OCI-LY7 (cell line): ENCODE data around the gene GNL2. TPM values are rescaled to one million over a fixed set of nuclear protein-coding genes. Genes with fewer than 3 reads are reported as not detected.
"Not testable (repeated sequence)": the region's sequence is repeated elsewhere in the genome, so short reads cannot be mapped to it uniquely, and the experiment has no call there.

Source experiments
- BruUV-seq: library from RNA; stranded (reverse); fragments of 400-500 nt; replicated peaks from 2 replicates; lab custom pipeline; 2021; lab: Mats Ljungman, UMichigan
- CTCF ChIA-PET: fragments of 300-600 bp; sonication (Branson Sonifier 250); formaldehyde crosslinking; loops from one replicate; lab custom pipeline; 2022; ENCODE audit warnings: antibody characterized with exemption; ENCODE audit not compliant: unreplicated experiment; lab: Charles Lee
- POLR2A ChIA-PET: fragments of 300-600 bp; sonication (Branson Sonifier 250); formaldehyde crosslinking; loops from one replicate; lab custom pipeline; 2022; ENCODE audit warnings: antibody characterized with exemption; lab: Charles Lee
- DNase-seq: peaks from one replicate; pipeline ENCODE4 v3.0.0-alpha.2; 2015; ENCODE audit warnings: low spot score
- H2AFZ ChIP-seq: fragments of 200-600 bp; sonication (generic), shearing (Covaris generic); 2 replicates; pipeline ENCODE4 v1.6.1; 2014; ENCODE audit warnings: mild to moderate bottlenecking, antibody characterized with exemption, low read length, moderate library complexity
- H3K27ac ChIP-seq: fragments of 200-600 bp; sonication (generic); 2 replicates; pipeline ENCODE4 v1.5.1; 2014; ENCODE audit warnings: mixed run types, low read depth, mild to moderate bottlenecking, moderate library complexity, low read length, inconsistent platforms; ENCODE audit not compliant: poor library complexity, severe bottlenecking
- H3K36me3 ChIP-seq: fragments of 200-600 bp; sonication (generic); 2 replicates; pipeline ENCODE4 v1.6.1; 2014; ENCODE audit warnings: mild to moderate bottlenecking, antibody characterized with exemption, low read length, moderate library complexity, mixed read lengths; ENCODE audit not compliant: insufficient read depth
- H3K4me1 ChIP-seq: fragments of 200-600 bp; sonication (generic); 2 replicates; pipeline ENCODE4 v1.5.1; 2014; ENCODE audit warnings: mild to moderate bottlenecking, low read length; ENCODE audit not compliant: insufficient read depth, poor library complexity, severe bottlenecking
- H3K4me2 ChIP-seq: fragments of 200-600 bp; sonication (generic); 2 replicates; pipeline ENCODE4 v1.6.1; 2014; ENCODE audit warnings: mild to moderate bottlenecking, low read length
- H3K4me3 ChIP-seq: fragments of 200-600 bp; sonication (generic); 2 replicates; pipeline ENCODE4 v1.5.1; 2014; ENCODE audit warnings: mild to moderate bottlenecking, low read depth, low read length; ENCODE audit not compliant: poor library complexity, severe bottlenecking
- H3K79me2 ChIP-seq: fragments of 200-600 bp; sonication (generic); 2 replicates; pipeline ENCODE4 v1.6.1; 2016; ENCODE audit warnings: low read depth, mild to moderate bottlenecking, low read length, moderate library complexity, mixed read lengths; ENCODE audit not compliant: insufficient read depth
- H3K9me2 ChIP-seq: fragments of 200-600 bp; sonication (generic); 2 replicates; pipeline ENCODE4 v1.6.1; 2016; ENCODE audit warnings: mild to moderate bottlenecking, low read length, mixed read lengths; ENCODE audit not compliant: insufficient read depth
- H3K9me3 ChIP-seq: fragments of 200-600 bp; sonication (generic); 2 replicates; pipeline ENCODE4 v1.6.1; 2014; ENCODE audit warnings: mild to moderate bottlenecking, mixed run types, low read length, mixed read lengths
- H4K20me1 ChIP-seq: fragments of 200-600 bp; sonication (generic); 2 replicates; pipeline ENCODE4 v1.6.1; 2014; ENCODE audit warnings: mild to moderate bottlenecking, antibody characterized with exemption, low read length, moderate library complexity, mixed read lengths; ENCODE audit not compliant: insufficient read depth
- EZH2phosphoT487 ChIP-seq: fragments of 200-600 bp; sonication (generic); IDR thresholded peaks from 2 replicates; pipeline ENCODE4 v1.6.1; 2018; ENCODE audit warnings: low read depth, borderline replicate concordance, mild to moderate bottlenecking, mixed run types, antibody characterized with exemption, low read length, moderate library complexity, mixed read lengths
- intact Hi-C: fragments of 100-400 bp; cut with micrococcal nuclease; formaldehyde crosslinking; loops from one replicate; pipeline ENCODE4 v1.10.0; 2022; ENCODE audit not compliant: unreplicated experiment
- total RNA-seq, 2 experiments: library from RNA; depleted of rRNA in 1 of 2; stranded (reverse); fragments of >200 nt in 1 of 2; shearing (Covaris generic) in 1 of 2; gene quantifications; 2 replicates each; pipeline ENCODE4 v1.2.3, GENCODE V29; 2014 to 2022
- TF ChIP-seq, protein P1 (sequence below): fragments of 200-600 bp; sonication (generic); conservative IDR thresholded peaks from 2 replicates; pipeline ENCODE4 v1.5.1; 2014; ENCODE audit warnings: mild to moderate bottlenecking, antibody characterized with exemption, low read length, moderate library complexity, mixed read lengths

GNL2 gene
- total RNA-seq, 2 experiments from 2014 or later: 66.8 to 107 TPM

GRCh38 chr1:37544530-37544929 lies 51.2 kb downstream of the GNL2 start:
- BruUV-seq: no TSS peak
- ChIA-PET CTCF (no interaction called here), POLR2A (interaction anchor here (0.6 to 0.7 kb wide), 2 partner anchors 672 to 1989 kb away, joined by 3 read pairs; no protein-coding TSS in a partner anchor)
- H3K36me3 ChIP-seq: peaks cover 83% of the 10 kb centered on the region
- no peaks in the 10 kb centered on the region for H3K9me3 ChIP-seq
- TF ChIP-seq EZH2phosphoT487: no peak
- TF ChIP-seq, protein P1, sequence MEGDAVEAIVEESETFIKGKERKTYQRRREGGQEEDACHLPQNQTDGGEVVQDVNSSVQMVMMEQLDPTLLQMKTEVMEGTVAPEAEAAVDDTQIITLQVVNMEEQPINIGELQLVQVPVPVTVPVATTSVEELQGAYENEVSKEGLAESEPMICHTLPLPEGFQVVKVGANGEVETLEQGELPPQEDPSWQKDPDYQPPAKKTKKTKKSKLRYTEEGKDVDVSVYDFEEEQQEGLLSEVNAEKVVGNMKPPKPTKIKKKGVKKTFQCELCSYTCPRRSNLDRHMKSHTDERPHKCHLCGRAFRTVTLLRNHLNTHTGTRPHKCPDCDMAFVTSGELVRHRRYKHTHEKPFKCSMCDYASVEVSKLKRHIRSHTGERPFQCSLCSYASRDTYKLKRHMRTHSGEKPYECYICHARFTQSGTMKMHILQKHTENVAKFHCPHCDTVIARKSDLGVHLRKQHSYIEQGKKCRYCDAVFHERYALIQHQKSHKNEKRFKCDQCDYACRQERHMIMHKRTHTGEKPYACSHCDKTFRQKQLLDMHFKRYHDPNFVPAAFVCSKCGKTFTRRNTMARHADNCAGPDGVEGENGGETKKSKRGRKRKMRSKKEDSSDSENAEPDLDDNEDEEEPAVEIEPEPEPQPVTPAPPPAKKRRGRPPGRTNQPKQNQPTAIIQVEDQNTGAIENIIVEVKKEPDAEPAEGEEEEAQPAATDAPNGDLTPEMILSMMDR: no peak
- no peak for DNase-seq
- H3K27ac ChIP-seq: no peak overlapping the region
- H4K20me1 ChIP-seq: no peaks in the 10 kb centered on the region
- H3K4me3 ChIP-seq: no peak overlapping the region
- H2AFZ ChIP-seq: no peak overlapping the region
- H3K79me2 ChIP-seq: no peaks in the 10 kb centered on the region
- H3K4me2 ChIP-seq: no peak overlapping the region
- intact Hi-C loops: no loop called here
- H3K4me1 ChIP-seq: no peaks in the 10 kb centered on the region
- H3K9me2 ChIP-seq: no peaks in the 10 kb centered on the region

- H3K27ac ChIP-seq: no peak overlapping the region
- no peak overlapping the region for H2AFZ ChIP-seq
- no TSS peak for BruUV-seq
- no peaks in the 10 kb centered on the region for H3K79me2 ChIP-seq
- POLR2A ChIA-PET: no interaction called here
- CTCF ChIA-PET: no interaction called here
- no peaks in the 10 kb centered on the region for H3K9me3 ChIP-seq
- H3K4me1 ChIP-seq: no peaks in the 10 kb centered on the region
- intact Hi-C loops: no loop called here
- no peaks in the 10 kb centered on the region for H3K9me2 ChIP-seq
- H3K4me3 ChIP-seq: no peak overlapping the region
- DNase-seq: no peak
- no peaks in the 10 kb centered on the region; the same call in 1 of the 2 replicates for H4K20me1 ChIP-seq
- peaks cover 89% of the 10 kb centered on the region for H3K36me3 ChIP-seq
- TF ChIP-seq, protein P1: no peak
- TF ChIP-seq EZH2phosphoT487: no peak
- no peak overlapping the region for H3K4me2 ChIP-seq
These were observed 55.5 kb downstream of the GNL2 start for GRCh38 chr1:37540036-37540785.

GRCh38 chr1:37539154-37539553 lies 56.6 kb downstream of the GNL2 start:
- BruUV-seq, H3K79me2 ChIP-seq, DNase-seq, H4K20me1 ChIP-seq, H3K27ac ChIP-seq, H2AFZ ChIP-seq, H3K9me2 ChIP-seq, CTCF ChIA-PET, H3K9me3 ChIP-seq, intact Hi-C loops, H3K4me3 ChIP-seq, H3K4me2 ChIP-seq, H3K4me1 ChIP-seq: not testable (repeated sequence)
- H3K36me3 ChIP-seq: peaks cover 79% of the 10 kb centered on the region
- POLR2A ChIA-PET: interaction anchor here (0.6 kb wide), 1 partner anchor 580 kb away, joined by 3 read pairs; no protein-coding TSS in a partner anchor
